Vagina (tissue), 2 donors: ENCODE results near the gene RHOJ. TPM values are rescaled to one million over a fixed set of nuclear protein-coding genes. Genes with fewer than 3 reads are reported as not detected.

Source experiments
- DNase-seq, 2 donors: peaks; one replicate each; pipeline ENCODE4 v3.0.0-alpha.2; 2017; ENCODE audit errors: extremely low spot score in 2 of 2
- H3K27ac ChIP-seq: fragments of 200-600 bp; sonication (generic); one replicate; pipeline ENCODE4 v1.5.1; 2019
- H3K27me3 ChIP-seq: fragments of 200-600 bp; sonication (generic); one replicate; pipeline ENCODE4 v1.5.1; 2019
- H3K36me3 ChIP-seq, 2 donors: fragments of 200-600 bp; sonication (generic); one replicate each; pipeline ENCODE4 v1.5.1; 2017 to 2019
- H3K4me1 ChIP-seq: fragments of 200-600 bp; sonication (generic); one replicate; pipeline ENCODE4 v1.5.1; 2019
- H3K4me3 ChIP-seq, 2 donors: fragments of 200-600 bp; sonication (generic); 1 replicate in 1 of 2; 2 replicates in 1 of 2; pipeline ENCODE4 v1.5.1; 2016 to 2019
- H3K9me3 ChIP-seq: fragments of 200-600 bp; sonication (generic); one replicate; pipeline ENCODE4 v1.5.1; 2019
- CTCF ChIP-seq, 3 experiments: fragments of 450-650 bp in 2 of 3; fragments of 200-600 bp in 1 of 3; sonication (generic) in 1 of 3; IDR thresholded peaks; one replicate each; pipeline ENCODE4 v1.5.1; 2017 to 2019; ENCODE audit warnings: antibody characterized with exemption in 3 of 3, mild to moderate bottlenecking in 2 of 3, moderate library complexity in 2 of 3
- POLR2A ChIP-seq, 2 donors: fragments of 450-650 bp; IDR thresholded peaks; one replicate each; pipeline ENCODE4 v1.6.1; 2017; ENCODE audit warnings: antibody characterized with exemption in 2 of 2, mild to moderate bottlenecking in 2 of 2, moderate library complexity in 2 of 2
- POLR2AphosphoS5 ChIP-seq, 2 donors: sonication (generic); formaldehyde crosslinking; IDR thresholded peaks; one replicate each; pipeline ENCODE4 v1.9.0; 2017; ENCODE audit warnings: antibody characterized with exemption in 2 of 2, mild to moderate bottlenecking in 2 of 2, low read depth in 1 of 2; ENCODE audit not compliant: insufficient read depth in 1 of 2
- intact Hi-C: fragments of 100-400 bp; cut with DNase I; formaldehyde crosslinking; loops from one replicate; pipeline ENCODE4 v1.15.1; 2023
- total RNA-seq: library from RNA; depleted of rRNA; stranded (reverse); fragments of >200 nt; gene quantifications from one replicate; pipeline ENCODE4 v1.2.3, GENCODE V29; 2016

RHOJ gene
- total RNA-seq, 1 donor from 2014 or later = 10.8 TPM

- no peak overlapping the region for H3K4me3 ChIP-seq
- TF ChIP-seq CTCF (IDR thresholded peaks at IDR 0.05) (no peak), POLR2A (IDR thresholded peaks at IDR 0.05) (no peak), POLR2AphosphoS5 (IDR thresholded peaks at IDR 0.05; ENCODE audit: insufficient read depth in 1 of 2, low read depth in 1 of 2) (no peak)
- H3K27ac ChIP-seq = peak overlapping the region; percentile 26
- no peaks in the 10 kb centered on the region for H3K27me3 ChIP-seq
- intact Hi-C loops = no loop called here
- no peaks in the 10 kb centered on the region for H3K4me1 ChIP-seq
- H3K36me3 ChIP-seq = no peaks in the 10 kb centered on the region
- no peaks in the 10 kb centered on the region for H3K9me3 ChIP-seq
- DNase-seq = no peak
Observed at GRCh38 chr14:63283884-63284248, 79.6 kb downstream of the RHOJ start.

GRCh38 chr14:63286071-63286470 lies 81.8 kb downstream of the RHOJ start:
- no peak for DNase-seq

GRCh38 chr14:63287666-63288483 lies 83.6 kb downstream of the RHOJ start:
- no peak for DNase-seq
- intact Hi-C loops = no loop called here
- H3K4me3 ChIP-seq = no peak overlapping the region
- no peaks in the 10 kb centered on the region for H3K9me3 ChIP-seq
- TF ChIP-seq CTCF (IDR thresholded peaks at IDR 0.05) (no peak), POLR2AphosphoS5 (IDR thresholded peaks at IDR 0.05; ENCODE audit: insufficient read depth in 1 of 2, low read depth in 1 of 2) (no peak), POLR2A (IDR thresholded peaks at IDR 0.05) (no peak)
- no peaks in the 10 kb centered on the region for H3K27me3 ChIP-seq
- peak overlapping the region; percentile 18 for H3K27ac ChIP-seq
- no peaks in the 10 kb centered on the region for H3K4me1 ChIP-seq
- H3K36me3 ChIP-seq = no peaks in the 10 kb centered on the region

More at GRCh38 chr14:63286071-63286470, 81.8 kb downstream of the RHOJ start:
- Histone ChIP-seq H3K36me3 (no peaks in the 10 kb centered on the region), H3K27ac (no peak overlapping the region), H3K9me3 (no peaks in the 10 kb centered on the region), H3K27me3 (no peaks in the 10 kb centered on the region), H3K4me1 (no peaks in the 10 kb centered on the region), H3K4me3 (no peak overlapping the region)
- intact Hi-C loops = no loop called here
- TF ChIP-seq POLR2A (IDR thresholded peaks at IDR 0.05) (no peak), POLR2AphosphoS5 (IDR thresholded peaks at IDR 0.05; ENCODE audit: insufficient read depth in 1 of 2, low read depth in 1 of 2) (no peak), CTCF (IDR thresholded peaks at IDR 0.05) (no peak)

GRCh38 chr14:63288853-63289252 lies 84.6 kb downstream of the RHOJ start:
- Histone ChIP-seq H3K36me3 (no peaks in the 10 kb centered on the region), H3K4me3 (no peak overlapping the region), H3K4me1 (no peaks in the 10 kb centered on the region), H3K27me3 (no peaks in the 10 kb centered on the region), H3K9me3 (no peaks in the 10 kb centered on the region), H3K27ac (no peak overlapping the region)
- DNase-seq = no peak
- no peak for TF ChIP-seq POLR2AphosphoS5 (IDR thresholded peaks at IDR 0.05; ENCODE audit: insufficient read depth in 1 of 2, low read depth in 1 of 2)
- no peak for TF ChIP-seq CTCF (IDR thresholded peaks at IDR 0.05)
- TF ChIP-seq POLR2A (IDR thresholded peaks at IDR 0.05) = no peak
- intact Hi-C loops = no loop called here

- no peak for DNase-seq
- H3K4me3 ChIP-seq = no peak overlapping the region
- no peak for TF ChIP-seq CTCF (IDR thresholded peaks at IDR 0.05)
- no peak for TF ChIP-seq POLR2A (IDR thresholded peaks at IDR 0.05)
- TF ChIP-seq POLR2AphosphoS5 (IDR thresholded peaks at IDR 0.05; ENCODE audit: insufficient read depth in 1 of 2, low read depth in 1 of 2) = no peak
- intact Hi-C loops = no loop called here
- H3K4me1 ChIP-seq = no peaks in the 10 kb centered on the region
- no peak overlapping the region for H3K27ac ChIP-seq
- no peaks in the 10 kb centered on the region for H3K27me3 ChIP-seq
- H3K9me3 ChIP-seq = no peaks in the 10 kb centered on the region
- H3K36me3 ChIP-seq = no peaks in the 10 kb centered on the region
Observed at GRCh38 chr14:63290741-63291430, 86.6 kb downstream of the RHOJ start.
